Measurements from ENCODE around the gene PDE1A. TPM values are rescaled to one million over a fixed set of nuclear protein-coding genes. Genes with fewer than 3 reads are reported as not detected.

PDE1A gene
- not detected for polyA plus RNA-seq (2012; ENCODE audit: insufficient read length, low read depth)

DNA sequence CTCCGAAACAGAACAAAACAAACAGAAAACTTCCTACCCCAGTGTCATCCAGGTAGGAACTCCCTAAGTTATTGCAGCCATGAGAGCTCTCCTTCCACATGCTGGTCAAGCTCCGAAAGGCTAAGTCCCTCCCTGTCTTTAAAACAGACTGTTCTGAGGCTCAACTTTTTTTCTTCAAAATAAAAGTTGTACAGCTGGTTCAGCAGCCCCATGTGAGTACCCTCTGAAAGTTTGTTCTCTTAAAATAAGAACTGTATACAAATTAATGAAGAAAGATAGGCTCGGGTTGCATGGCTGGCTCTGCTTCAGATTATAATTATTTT, at the start of gene PDE1A:
TSS of gene PDE1A (minus strand) at position 119 of the 323 bp plus-strand sequence.
- no peak for TF ChIP-seq SIN3A (IDR thresholded peaks at IDR 0.05; ENCODE audit: borderline replicate concordance, insufficient read depth, low read length)
- TF ChIP-seq, protein P1, sequence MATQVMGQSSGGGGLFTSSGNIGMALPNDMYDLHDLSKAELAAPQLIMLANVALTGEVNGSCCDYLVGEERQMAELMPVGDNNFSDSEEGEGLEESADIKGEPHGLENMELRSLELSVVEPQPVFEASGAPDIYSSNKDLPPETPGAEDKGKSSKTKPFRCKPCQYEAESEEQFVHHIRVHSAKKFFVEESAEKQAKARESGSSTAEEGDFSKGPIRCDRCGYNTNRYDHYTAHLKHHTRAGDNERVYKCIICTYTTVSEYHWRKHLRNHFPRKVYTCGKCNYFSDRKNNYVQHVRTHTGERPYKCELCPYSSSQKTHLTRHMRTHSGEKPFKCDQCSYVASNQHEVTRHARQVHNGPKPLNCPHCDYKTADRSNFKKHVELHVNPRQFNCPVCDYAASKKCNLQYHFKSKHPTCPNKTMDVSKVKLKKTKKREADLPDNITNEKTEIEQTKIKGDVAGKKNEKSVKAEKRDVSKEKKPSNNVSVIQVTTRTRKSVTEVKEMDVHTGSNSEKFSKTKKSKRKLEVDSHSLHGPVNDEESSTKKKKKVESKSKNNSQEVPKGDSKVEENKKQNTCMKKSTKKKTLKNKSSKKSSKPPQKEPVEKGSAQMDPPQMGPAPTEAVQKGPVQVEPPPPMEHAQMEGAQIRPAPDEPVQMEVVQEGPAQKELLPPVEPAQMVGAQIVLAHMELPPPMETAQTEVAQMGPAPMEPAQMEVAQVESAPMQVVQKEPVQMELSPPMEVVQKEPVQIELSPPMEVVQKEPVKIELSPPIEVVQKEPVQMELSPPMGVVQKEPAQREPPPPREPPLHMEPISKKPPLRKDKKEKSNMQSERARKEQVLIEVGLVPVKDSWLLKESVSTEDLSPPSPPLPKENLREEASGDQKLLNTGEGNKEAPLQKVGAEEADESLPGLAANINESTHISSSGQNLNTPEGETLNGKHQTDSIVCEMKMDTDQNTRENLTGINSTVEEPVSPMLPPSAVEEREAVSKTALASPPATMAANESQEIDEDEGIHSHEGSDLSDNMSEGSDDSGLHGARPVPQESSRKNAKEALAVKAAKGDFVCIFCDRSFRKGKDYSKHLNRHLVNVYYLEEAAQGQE (IDR thresholded peaks at IDR 0.05; ENCODE audit: insufficient read depth in 1 of 2, low read depth in 2 of 2, low read length in 2 of 2) = no peak
- TF ChIP-seq TAF1 (IDR thresholded peaks at IDR 0.05; ENCODE audit: borderline replicate concordance, insufficient read depth, low read length) = no peak
- no peak for TF ChIP-seq FOXP2 (optimal IDR thresholded peaks at IDR 0.05; ENCODE audit: borderline replicate concordance, extremely low read depth, extremely low read length, insufficient read depth)
- no peak for TF ChIP-seq POLR2AphosphoS5 (IDR thresholded peaks at IDR 0.05; ENCODE audit: low read depth, low read length)

DNA sequence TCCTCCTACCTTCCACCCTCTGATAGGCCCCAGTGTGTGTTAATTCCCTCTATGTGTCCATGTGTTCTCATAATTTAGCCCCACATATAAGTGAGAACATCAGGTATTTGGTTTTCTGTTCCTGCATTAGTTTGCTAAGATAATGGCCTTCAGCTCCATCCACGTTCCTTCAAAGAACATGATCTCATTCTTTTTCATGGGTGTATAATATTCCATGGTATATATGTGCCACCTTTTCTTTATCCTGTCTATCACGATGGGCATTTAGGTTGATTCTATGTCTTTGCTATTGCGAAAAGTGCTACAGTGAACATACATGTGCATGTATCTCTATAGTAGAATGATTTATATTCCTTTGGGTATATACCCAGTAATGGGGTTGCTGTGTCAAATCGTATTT, 46.8 kb upstream of the PDE1A start:
- no peak for TF ChIP-seq FOXP2 (optimal IDR thresholded peaks at IDR 0.05; ENCODE audit: borderline replicate concordance, extremely low read depth, extremely low read length, insufficient read depth)
- TF ChIP-seq SIN3A (IDR thresholded peaks at IDR 0.05; ENCODE audit: borderline replicate concordance, insufficient read depth, low read length) = no peak
- TF ChIP-seq, protein P1 (IDR thresholded peaks at IDR 0.05; ENCODE audit: insufficient read depth in 1 of 2, low read depth in 2 of 2, low read length in 2 of 2) = no peak
- TF ChIP-seq TAF1 (IDR thresholded peaks at IDR 0.05; ENCODE audit: borderline replicate concordance, insufficient read depth, low read length) = no peak
- no peak for TF ChIP-seq POLR2AphosphoS5 (IDR thresholded peaks at IDR 0.05; ENCODE audit: low read depth, low read length)

DNA sequence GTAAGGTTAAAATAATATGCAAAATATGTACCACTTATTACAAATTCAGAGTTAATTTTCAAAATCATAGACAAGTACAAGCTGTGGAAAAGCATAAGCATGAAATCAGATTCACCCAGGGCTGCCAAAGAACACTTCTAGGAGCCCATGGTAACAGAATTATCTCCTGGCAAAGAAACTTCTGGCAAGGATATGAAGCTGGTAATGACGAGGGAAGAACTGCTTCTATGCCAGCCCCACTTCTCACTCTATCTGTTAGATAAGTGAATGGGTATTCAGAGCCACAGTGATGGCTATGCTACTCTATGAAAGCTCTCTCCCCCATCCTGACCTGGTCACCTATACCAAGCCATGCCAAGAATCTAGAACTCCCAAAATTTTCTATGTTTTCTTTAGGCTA, 36.9 kb upstream of the PDE1A start:
- no peak for TF ChIP-seq TAF1 (IDR thresholded peaks at IDR 0.05; ENCODE audit: borderline replicate concordance, insufficient read depth, low read length)
- TF ChIP-seq SIN3A (IDR thresholded peaks at IDR 0.05; ENCODE audit: borderline replicate concordance, insufficient read depth, low read length) = no peak
- no peak for TF ChIP-seq FOXP2 (optimal IDR thresholded peaks at IDR 0.05; ENCODE audit: borderline replicate concordance, extremely low read depth, extremely low read length, insufficient read depth)
- TF ChIP-seq, protein P1 (IDR thresholded peaks at IDR 0.05; ENCODE audit: insufficient read depth in 1 of 2, low read depth in 2 of 2, low read length in 2 of 2) = no peak
- no peak for TF ChIP-seq POLR2AphosphoS5 (IDR thresholded peaks at IDR 0.05; ENCODE audit: low read depth, low read length)

DNA sequence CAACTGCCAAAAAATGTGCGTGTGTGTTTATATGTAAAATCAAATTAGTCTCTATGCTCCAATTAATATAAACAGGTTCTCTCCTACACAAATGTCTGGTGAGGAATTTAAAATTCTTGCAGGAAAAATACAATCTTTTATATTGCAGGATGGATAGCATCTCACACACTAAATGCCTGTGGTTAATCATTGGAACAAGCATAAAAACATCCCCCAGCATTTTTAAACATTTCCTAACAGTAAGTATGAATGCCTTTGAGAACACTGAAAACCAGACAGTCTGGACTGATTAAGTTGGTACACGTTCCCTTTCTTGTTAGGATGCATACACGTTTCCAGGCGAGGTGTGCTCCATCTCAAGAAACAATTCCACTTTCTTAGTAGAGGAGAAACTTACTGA, 29.9 kb upstream of the PDE1A start:
- no peak for TF ChIP-seq FOXP2 (optimal IDR thresholded peaks at IDR 0.05; ENCODE audit: borderline replicate concordance, extremely low read depth, extremely low read length, insufficient read depth)
- TF ChIP-seq TAF1 (IDR thresholded peaks at IDR 0.05; ENCODE audit: borderline replicate concordance, insufficient read depth, low read length) = no peak
- TF ChIP-seq, protein P1 (IDR thresholded peaks at IDR 0.05; ENCODE audit: insufficient read depth in 1 of 2, low read depth in 2 of 2, low read length in 2 of 2) = no peak
- no peak for TF ChIP-seq POLR2AphosphoS5 (IDR thresholded peaks at IDR 0.05; ENCODE audit: low read depth, low read length)

DNA sequence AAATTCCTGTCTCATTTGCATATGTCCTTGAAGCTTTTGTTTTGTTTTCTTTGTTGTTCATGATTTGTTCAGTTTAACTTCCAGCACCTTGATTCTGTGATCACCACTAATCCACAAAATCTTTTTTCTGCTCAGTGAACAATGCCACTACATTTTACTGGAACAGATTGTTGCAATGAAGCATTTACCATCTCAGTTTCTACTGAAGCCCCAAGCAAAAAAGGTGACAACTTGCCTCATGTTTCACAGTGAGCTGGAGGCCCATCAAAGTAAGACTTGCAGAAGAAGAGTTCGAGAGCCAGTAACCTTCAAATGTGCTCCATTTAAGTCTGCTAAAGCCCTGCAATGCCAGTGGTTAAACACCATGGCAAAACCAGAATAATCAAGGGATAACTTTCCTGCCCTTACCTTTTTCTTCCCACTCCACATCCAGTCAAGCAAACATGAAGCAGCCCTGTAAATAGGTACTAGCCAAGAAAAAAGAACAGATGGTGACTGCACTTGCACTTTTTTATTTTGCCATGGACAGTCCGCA, 25.7 kb upstream of the PDE1A start:
- no peak for TF ChIP-seq FOXP2 (optimal IDR thresholded peaks at IDR 0.05; ENCODE audit: borderline replicate concordance, extremely low read depth, extremely low read length, insufficient read depth)
- TF ChIP-seq, protein P1 (IDR thresholded peaks at IDR 0.05; ENCODE audit: insufficient read depth in 1 of 2, low read depth in 2 of 2, low read length in 2 of 2) = no peak
- TF ChIP-seq TAF1 (IDR thresholded peaks at IDR 0.05; ENCODE audit: borderline replicate concordance, insufficient read depth, low read length) = no peak
- no peak for TF ChIP-seq POLR2AphosphoS5 (IDR thresholded peaks at IDR 0.05; ENCODE audit: low read depth, low read length)
- no peak for TF ChIP-seq SIN3A (IDR thresholded peaks at IDR 0.05; ENCODE audit: borderline replicate concordance, insufficient read depth, low read length)
